ENCODE measurements around the gene MLXIP.
"Not testable (repeated sequence)": the region's sequence is repeated elsewhere in the genome, so short reads cannot be mapped to it uniquely, and the experiment has no call there.

MLXIP gene

GRCh38 chr12:122051231-122051876, 27.2 kb upstream of the MLXIP start:
- peak; percentile 32 for DNase-seq
- peak overlapping the region; percentile 17 for H3K27ac ChIP-seq
- H3K4me3 ChIP-seq (ENCODE audit: low read depth, low read length), result no peak overlapping the region
- H3K36me3 ChIP-seq (replicated peaks), result peaks cover 6% of the 10 kb centered on the region
- no peaks in the 10 kb centered on the region for H3K27me3 ChIP-seq (replicated peaks)
- in situ Hi-C loops (cut with HindIII; ENCODE audit: low pct_ligation_motif_present, low sequenced_read_pairs), result no loop called here
- TF ChIP-seq CTCF (IDR thresholded peaks at IDR 0.05; ENCODE audit: low read depth, low read length, missing control alignments), result no peak

GRCh38 chr12:122052285-122052684, 26.3 kb upstream of the MLXIP start:
- no peak overlapping the region for H3K4me3 ChIP-seq (ENCODE audit: low read depth, low read length)
- TF ChIP-seq CTCF (IDR thresholded peaks at IDR 0.05; ENCODE audit: low read depth, low read length, missing control alignments), result no peak
- H3K27me3 ChIP-seq (replicated peaks), result no peaks in the 10 kb centered on the region
- H3K36me3 ChIP-seq (replicated peaks), result peaks cover 6% of the 10 kb centered on the region
- in situ Hi-C loops (cut with HindIII; ENCODE audit: low pct_ligation_motif_present, low sequenced_read_pairs), result no loop called here
- H3K27ac ChIP-seq, result no peak overlapping the region
- DNase-seq, result no peak

DNA sequence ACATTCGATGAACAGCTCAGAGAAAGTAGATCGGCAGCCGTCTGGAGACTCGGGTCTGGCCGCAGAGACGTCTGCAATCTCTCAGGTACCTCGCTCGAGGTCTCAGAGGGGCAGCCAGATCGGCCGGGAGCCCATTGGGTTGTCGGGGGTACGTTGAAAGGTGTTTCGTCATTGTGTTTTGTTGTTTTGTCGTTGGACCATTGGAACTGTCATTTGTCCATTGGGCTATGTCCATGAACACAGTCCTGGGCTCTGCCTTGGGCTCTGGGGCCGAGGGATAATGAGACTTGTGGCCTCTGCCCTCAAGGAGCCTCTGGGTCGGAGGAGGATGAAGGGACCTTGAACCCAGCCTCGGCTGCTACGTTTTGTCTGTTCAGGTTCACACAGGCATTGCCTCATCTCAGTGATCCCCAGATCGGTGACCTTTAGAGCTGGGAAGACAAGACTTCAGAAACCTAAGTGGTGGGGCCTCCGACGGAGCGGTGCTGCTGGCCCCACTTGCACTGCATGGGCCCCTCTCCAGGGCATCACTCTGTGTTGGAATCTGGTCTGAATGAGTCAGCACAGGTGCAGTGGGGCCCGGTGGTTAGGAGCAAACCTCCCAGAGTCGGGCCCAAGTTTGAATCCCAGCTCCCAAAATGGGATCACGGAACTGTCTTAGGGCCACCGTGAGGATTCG, 23.6 kb upstream of the MLXIP start:
- no peak for DNase-seq

DNA sequence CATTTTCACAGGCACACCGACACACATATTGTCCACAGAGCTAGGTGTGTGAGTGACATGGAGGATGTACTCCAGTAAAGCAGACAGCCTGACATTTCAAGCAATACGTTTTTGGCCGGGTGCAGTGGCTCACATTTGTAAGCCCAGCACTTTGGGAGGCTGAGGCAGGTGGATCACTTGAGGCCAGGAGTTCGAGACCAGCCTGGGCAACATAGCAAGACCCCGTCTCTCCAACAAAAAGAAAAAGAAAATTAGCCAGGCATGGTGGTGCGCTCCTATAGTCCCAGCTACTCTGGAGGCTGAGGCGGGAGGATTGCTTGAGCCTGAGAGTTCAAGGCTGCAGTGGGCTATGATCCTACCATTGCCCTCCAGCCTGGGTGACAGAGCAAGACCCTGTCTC, 22.1 kb upstream of the MLXIP start:
- H3K27ac ChIP-seq; H3K4me3 ChIP-seq (ENCODE audit: low read depth, low read length); H3K27me3 ChIP-seq (replicated peaks); in situ Hi-C loops (cut with HindIII; ENCODE audit: low pct_ligation_motif_present, low sequenced_read_pairs); DNase-seq; H3K36me3 ChIP-seq (replicated peaks): not testable (repeated sequence)

More for the DNA sequence above, 23.6 kb upstream of the MLXIP start:
- H3K27ac ChIP-seq, result no peak overlapping the region
- in situ Hi-C loops (cut with HindIII; ENCODE audit: low pct_ligation_motif_present, low sequenced_read_pairs), result no loop called here
- peaks cover 6% of the 10 kb centered on the region for H3K36me3 ChIP-seq (replicated peaks)
- no peak overlapping the region for H3K4me3 ChIP-seq (ENCODE audit: low read depth, low read length)
- no peaks in the 10 kb centered on the region for H3K27me3 ChIP-seq (replicated peaks)
- TF ChIP-seq CTCF (IDR thresholded peaks at IDR 0.05; ENCODE audit: low read depth, low read length, missing control alignments), result no peak

- Histone ChIP-seq H3K4me3 (ENCODE audit: low read depth, low read length) (no peak overlapping the region), H3K27ac (no peak overlapping the region), H3K27me3 (replicated peaks) (no peaks in the 10 kb centered on the region), H3K36me3 (replicated peaks) (peaks cover 6% of the 10 kb centered on the region)
- in situ Hi-C loops (cut with HindIII; ENCODE audit: low pct_ligation_motif_present, low sequenced_read_pairs), result no loop called here
- TF ChIP-seq CTCF (IDR thresholded peaks at IDR 0.05; ENCODE audit: low read depth, low read length, missing control alignments), result no peak
- DNase-seq, result no peak
Observed at GRCh38 chr12:122057007-122057735, 21.4 kb upstream of the MLXIP start.

DNA sequence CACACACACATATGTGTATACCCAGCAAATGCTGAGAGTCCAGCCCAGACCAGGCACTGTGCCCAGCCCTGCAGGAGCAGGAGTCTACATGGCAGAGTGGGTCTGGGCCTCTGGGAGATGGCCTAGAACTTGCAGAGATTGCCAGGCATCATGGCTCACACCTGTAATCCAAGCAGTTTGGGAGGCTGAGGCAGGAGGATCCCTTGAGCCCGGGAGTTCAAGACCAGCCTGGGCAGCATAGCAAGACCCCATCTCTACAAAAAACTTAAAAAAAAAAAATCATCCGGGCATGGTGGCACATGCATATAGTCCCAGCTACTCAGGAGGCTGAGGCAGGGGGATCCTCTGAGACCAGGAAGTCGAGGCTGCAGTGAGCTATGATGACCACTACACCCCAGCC, 20.8 kb upstream of the MLXIP start:
- in situ Hi-C loops (cut with HindIII; ENCODE audit: low pct_ligation_motif_present, low sequenced_read_pairs), result no loop called here
- Histone ChIP-seq H3K27me3 (replicated peaks) (no peaks in the 10 kb centered on the region), H3K36me3 (replicated peaks) (peaks cover 6% of the 10 kb centered on the region), H3K4me3 (ENCODE audit: low read depth, low read length) (no peak overlapping the region), H3K27ac (no peak overlapping the region)
- no peak for TF ChIP-seq CTCF (IDR thresholded peaks at IDR 0.05; ENCODE audit: low read depth, low read length, missing control alignments)
- DNase-seq, result no peak

Data from brain microvascular endothelial cell (primary cell).